HG02623 (cell line): ENCODE results near the gene MAN1B1.

ENCODE experiments used
- ATAC-seq: cut with Tn5 transposase; IDR thresholded peaks from one replicate; pipeline ENCODE4 v1.9.1; 2021; ENCODE audit warnings: moderate library complexity; ENCODE audit not compliant: unreplicated experiment

The MAN1B1 gene

GRCh38 chr9:137141976-137142936 lies 55.5 kb downstream of the MAN1B1 start:
- no peak for ATAC-seq

GRCh38 chr9:137143459-137143858 lies 56.7 kb downstream of the MAN1B1 start:
- ATAC-seq = no peak

DNA sequence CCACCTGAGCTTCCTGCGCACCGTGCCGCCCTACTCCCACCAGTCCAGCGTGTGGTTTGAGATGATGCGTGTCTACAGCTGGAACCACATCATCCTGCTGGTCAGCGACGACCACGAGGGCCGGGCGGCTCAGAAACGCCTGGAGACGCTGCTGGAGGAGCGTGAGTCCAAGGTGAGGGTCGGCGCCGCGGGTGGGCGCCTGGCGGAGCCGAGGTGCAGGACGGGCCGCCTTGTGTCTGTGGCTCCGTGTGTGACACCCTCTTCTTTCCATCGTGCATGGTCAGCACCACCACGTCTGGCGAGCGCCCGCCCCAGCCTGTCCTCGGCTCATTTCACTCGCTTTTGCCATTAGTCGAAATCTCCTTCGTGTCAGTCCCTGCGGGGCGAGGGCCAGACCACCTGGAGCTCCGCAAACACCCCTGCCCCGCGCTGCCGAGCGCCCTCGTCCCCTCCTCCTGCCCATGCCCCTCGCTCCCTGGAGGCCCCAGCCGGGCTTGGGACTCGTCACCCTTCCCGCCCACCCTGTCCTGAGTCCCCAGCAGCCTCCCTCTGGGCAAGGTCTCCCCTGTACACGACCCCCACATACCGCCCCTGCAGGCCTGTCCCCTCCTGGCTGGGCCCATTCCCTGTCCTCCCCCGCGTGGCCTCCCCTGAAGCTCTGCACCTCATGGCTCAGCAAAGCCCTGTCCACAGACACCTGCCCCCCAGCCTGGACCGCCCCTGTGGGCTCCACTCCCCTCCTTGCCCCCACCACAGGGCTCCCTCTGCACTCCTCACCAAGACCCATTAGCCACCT lies 59.1 kb downstream of the MAN1B1 start:
- no peak for ATAC-seq

- ATAC-seq = no peak
Observed at GRCh38 chr9:137146527-137146918, 59.7 kb downstream of the MAN1B1 start.

GRCh38 chr9:137147091-137147792 lies 60.5 kb downstream of the MAN1B1 start:
- ATAC-seq = no peak

- no peak for ATAC-seq
Observed at GRCh38 chr9:137147793-137148160, 61.0 kb downstream of the MAN1B1 start.

GRCh38 chr9:137148242-137148641 lies 61.5 kb downstream of the MAN1B1 start:
- no peak for ATAC-seq

GRCh38 chr9:137148661-137149060 lies 61.9 kb downstream of the MAN1B1 start:
- ATAC-seq = no peak

- no peak for ATAC-seq
Observed at GRCh38 chr9:137149363-137149762, 62.6 kb downstream of the MAN1B1 start.

DNA sequence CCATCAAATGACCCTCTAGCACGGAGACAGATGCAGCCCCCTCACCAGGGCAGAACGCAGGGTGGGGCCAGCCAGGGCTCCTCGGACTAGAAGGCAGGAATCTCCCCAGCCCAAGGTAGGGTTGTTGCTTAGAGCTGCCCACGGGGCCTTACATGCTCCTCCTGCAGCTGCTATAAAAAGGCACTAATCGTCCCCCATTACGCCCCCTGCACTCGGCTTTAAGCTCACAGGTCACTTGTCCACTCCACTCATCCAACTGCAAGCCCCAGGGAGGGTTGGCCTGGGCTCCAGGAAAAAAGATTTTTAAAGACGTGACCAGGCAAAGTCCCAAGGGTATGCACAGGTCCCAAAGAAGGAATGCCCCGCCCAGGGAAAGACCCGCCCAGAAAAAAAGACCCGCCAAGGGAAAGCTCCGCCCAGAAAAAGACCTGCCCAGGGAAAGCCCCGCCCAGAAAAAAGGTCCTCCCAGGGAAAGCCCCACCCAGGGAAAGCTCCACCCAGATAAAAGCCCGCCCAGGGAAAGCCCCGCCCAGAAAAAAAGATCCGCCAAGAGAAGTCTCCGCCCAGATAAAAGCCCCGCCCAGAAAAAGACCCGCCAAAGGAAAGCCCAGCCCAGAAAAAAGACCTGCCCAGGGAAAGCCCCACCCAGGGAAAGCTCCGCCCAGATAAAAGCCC lies 63.3 kb downstream of the MAN1B1 start:
- ATAC-seq = peak; percentile 15

- peak; percentile 43 for ATAC-seq
Observed at GRCh38 chr9:137150617-137151457, 64.1 kb downstream of the MAN1B1 start.

GRCh38 chr9:137152844-137153405 lies 66.1 kb downstream of the MAN1B1 start:
- no peak for ATAC-seq

DNA sequence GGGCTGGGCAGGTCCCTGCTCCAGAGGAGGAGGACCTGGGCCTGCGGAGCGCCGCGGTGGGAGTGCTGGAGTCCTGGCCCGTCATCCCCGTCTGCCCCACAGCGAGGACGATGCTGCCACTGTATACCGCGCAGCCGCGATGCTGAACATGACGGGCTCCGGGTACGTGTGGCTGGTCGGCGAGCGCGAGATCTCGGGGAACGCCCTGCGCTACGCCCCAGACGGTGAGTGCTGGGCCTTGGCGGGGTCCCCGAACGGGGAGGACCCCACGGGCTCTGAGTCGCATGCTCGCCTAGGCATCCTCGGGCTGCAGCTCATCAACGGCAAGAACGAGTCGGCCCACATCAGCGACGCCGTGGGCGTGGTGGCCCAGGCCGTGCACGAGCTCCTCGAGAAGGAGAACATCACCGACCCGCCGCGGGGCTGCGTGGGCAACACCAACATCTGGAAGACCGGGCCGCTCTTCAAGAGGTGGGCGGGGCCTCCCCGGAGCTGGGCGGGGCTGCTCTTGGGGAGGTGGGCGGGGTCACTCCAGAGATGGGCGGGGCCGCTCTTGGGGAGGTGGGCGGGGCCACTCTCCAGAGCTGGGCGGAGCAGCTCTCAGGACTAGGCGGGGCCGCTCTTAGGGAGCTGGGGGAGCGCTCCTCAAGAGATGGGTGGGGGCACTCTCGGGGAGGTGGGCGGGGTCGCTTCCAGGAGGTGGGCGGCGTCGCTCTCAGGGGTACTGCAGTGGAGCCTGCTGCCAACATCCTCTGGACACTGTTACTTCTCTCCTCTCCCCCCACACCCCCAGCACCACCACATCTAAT lies 70.0 kb downstream of the MAN1B1 start:
- ATAC-seq = no peak

GRCh38 chr9:137157618-137158415 lies 71.0 kb downstream of the MAN1B1 start:
- ATAC-seq = no peak

DNA sequence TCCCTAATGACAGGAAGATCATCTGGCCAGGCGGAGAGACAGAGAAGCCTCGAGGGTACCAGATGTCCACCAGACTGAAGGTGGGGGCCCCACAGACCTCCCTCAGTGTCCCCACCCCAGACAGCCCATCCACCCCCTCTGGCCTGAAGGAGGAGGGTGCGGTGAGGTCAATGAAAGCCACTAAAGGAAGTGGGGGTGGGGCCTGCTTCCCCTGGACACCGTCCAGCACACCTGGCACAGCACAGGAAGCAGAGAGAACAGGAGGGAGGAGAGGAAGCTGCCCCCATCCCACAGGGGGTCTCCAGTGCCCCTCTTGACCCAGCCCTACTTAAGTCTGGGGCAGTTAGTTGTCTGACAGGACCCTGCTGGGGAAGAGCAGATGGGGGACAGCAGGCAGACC lies 71.8 kb downstream of the MAN1B1 start:
- no peak for ATAC-seq
